ENCODE measurements around the gene IL22RA2. TPM values are rescaled to one million over a fixed set of nuclear protein-coding genes. Genes with fewer than 3 reads are reported as not detected.

The IL22RA2 gene
- polyA plus RNA-seq, 3 donors: not detected

DNA sequence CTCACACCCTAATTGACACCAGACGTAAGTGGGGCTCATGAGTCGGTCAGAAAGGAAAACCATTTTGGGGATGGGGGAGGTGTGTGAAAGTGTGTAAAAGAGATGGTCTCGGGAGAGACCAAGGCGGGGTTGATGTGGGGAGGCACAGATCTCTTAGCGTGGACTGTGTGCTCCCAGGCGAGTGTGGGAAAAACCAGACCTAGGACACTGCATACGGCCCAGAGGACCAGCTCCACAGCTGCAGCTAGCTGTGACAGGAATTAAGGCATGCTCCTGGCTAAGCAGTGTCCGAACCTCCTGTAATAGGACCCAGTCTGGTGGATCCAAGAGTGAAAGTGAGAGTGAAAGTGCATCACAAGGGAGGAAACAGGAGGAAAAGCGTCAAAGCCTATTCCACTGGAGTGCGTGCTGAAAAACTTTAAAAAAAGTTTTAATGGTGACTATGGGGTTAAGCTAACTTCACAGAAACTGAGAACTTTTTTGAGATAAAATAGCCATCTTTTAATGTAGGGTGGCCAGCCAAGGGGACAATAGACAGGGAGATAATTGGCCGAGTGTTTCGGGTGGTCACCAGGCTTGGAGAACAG lies 9.6 kb downstream of the IL22RA2 start:
- Histone ChIP-seq H3K79me2 (ENCODE audit: insufficient read depth, low read length) (no peaks in the 10 kb centered on the region), H3K4me1 (ENCODE audit: control insufficient read depth in 1 of 2, insufficient read depth in 2 of 2, low read length in 2 of 2) (peaks cover 41 to 62% of the 10 kb centered on the region in 2 donors), H3K27ac (ENCODE audit: low read depth in 1 of 2, low read length in 2 of 2) (no peak overlapping the region), H3K27me3 (ENCODE audit: control insufficient read depth in 2 of 2, insufficient read depth in 2 of 2, low read length in 2 of 2) (no peaks in the 10 kb centered on the region), H2AFZ (ENCODE audit: insufficient read depth, low read depth, low read length, poor library complexity, severe bottlenecking) (no peak overlapping the region), H3K9me3 (replicated peaks in 1 of 2; ENCODE audit: control insufficient read depth in 1 of 2, insufficient read depth in 1 of 2, low read length in 2 of 2) (peaks cover 0 to 11% of the 10 kb centered on the region in 2 donors), H3K4me2 (replicated peaks; ENCODE audit: extremely low read depth, low read length, poor library complexity, severe bottlenecking) (no peak overlapping the region), H3K36me3 (replicated peaks in 1 of 2; ENCODE audit: control insufficient read depth in 1 of 2, insufficient read depth in 2 of 2, low read length in 2 of 2) (no peaks in the 10 kb centered on the region), H3K4me3 (replicated peaks in 1 of 3; ENCODE audit: low read depth in 2 of 3, low read length in 3 of 3) (no peak overlapping the region), H4K20me1 (ENCODE audit: insufficient read depth, low read length) (no peaks in the 10 kb centered on the region), H3K9ac (ENCODE audit: insufficient read depth, low read length, poor library complexity, severe bottlenecking) (no peak overlapping the region)
- Mint-ChIP-seq H3K9me3 (peaks cover 6 to 21% (median 13%) of the 10 kb centered on the region in 7 donors), H3K4me3 (no peak overlapping the region), H3K36me3 (peaks cover 1 to 9% of the 10 kb centered on the region in 2 donors), H3K27me3 (ENCODE audit: low read depth in 3 of 3) (peaks cover 0 to 3% (median 0%) of the 10 kb centered on the region in 3 donors), H3K4me1 (peaks cover 62% of the 10 kb centered on the region), H3K27ac (peak overlapping the region in 2 of 7 donors; percentile 52 to 66)
- WGBS (ENCODE audit: insufficient coverage): 98% methylated on average over 10 of the region's 12 CpGs
- TF ChIP-seq, protein P1, sequence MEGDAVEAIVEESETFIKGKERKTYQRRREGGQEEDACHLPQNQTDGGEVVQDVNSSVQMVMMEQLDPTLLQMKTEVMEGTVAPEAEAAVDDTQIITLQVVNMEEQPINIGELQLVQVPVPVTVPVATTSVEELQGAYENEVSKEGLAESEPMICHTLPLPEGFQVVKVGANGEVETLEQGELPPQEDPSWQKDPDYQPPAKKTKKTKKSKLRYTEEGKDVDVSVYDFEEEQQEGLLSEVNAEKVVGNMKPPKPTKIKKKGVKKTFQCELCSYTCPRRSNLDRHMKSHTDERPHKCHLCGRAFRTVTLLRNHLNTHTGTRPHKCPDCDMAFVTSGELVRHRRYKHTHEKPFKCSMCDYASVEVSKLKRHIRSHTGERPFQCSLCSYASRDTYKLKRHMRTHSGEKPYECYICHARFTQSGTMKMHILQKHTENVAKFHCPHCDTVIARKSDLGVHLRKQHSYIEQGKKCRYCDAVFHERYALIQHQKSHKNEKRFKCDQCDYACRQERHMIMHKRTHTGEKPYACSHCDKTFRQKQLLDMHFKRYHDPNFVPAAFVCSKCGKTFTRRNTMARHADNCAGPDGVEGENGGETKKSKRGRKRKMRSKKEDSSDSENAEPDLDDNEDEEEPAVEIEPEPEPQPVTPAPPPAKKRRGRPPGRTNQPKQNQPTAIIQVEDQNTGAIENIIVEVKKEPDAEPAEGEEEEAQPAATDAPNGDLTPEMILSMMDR (IDR thresholded peaks at IDR 0.05): no peak
- DNase-seq: no peak
- intact Hi-C loops (cut with micrococcal nuclease): no loop called here

DNA sequence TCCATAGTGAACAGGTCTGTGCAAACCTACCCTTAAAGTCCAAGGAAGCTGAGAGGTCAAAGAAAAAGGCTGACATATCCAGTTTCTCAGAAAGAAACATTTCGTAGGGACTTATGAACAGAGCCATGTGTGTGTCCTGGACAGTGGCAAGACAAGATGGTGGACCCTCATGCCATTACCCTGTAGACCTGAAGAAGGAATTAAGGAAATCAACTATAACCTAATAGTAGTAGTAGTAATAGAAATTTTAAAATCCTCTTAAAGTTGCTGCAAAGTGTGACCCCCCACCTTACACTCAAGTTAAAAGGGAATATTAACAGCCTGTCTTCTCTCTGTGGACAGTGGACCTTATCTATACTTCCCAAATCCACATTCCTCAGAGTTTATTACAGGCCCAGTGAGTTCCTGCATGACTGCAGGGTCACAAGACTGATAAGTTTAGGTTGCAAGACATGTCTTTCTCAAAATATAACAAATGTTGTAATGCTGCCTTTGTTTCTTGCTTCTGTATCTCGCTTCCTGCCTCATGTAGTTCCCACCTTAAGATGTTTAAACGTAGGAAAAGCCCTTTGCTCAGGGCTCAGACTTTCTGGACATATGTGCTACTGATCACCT lies 10.6 kb downstream of the IL22RA2 start:
- H3K4me3 ChIP-seq (replicated peaks in 1 of 3; ENCODE audit: low read depth in 2 of 3, low read length in 3 of 3): no peak overlapping the region
- H3K4me1 Mint-ChIP-seq: peaks cover 68% of the 10 kb centered on the region
- H3K4me2 ChIP-seq (replicated peaks; ENCODE audit: extremely low read depth, low read length, poor library complexity, severe bottlenecking): no peak overlapping the region
- H3K36me3 ChIP-seq (replicated peaks in 1 of 2; ENCODE audit: control insufficient read depth in 1 of 2, insufficient read depth in 2 of 2, low read length in 2 of 2): no peaks in the 10 kb centered on the region
- no peaks in the 10 kb centered on the region for H3K79me2 ChIP-seq (ENCODE audit: insufficient read depth, low read length)
- peaks cover 0 to 11% of the 10 kb centered on the region in 2 donors for H3K9me3 ChIP-seq (replicated peaks in 1 of 2; ENCODE audit: control insufficient read depth in 1 of 2, insufficient read depth in 1 of 2, low read length in 2 of 2)
- no peaks in the 10 kb centered on the region for H4K20me1 ChIP-seq (ENCODE audit: insufficient read depth, low read length)
- H3K27ac Mint-ChIP-seq: no peak overlapping the region
- H3K36me3 Mint-ChIP-seq: peaks cover 1 to 9% of the 10 kb centered on the region in 2 donors
- no peak overlapping the region for H2AFZ ChIP-seq (ENCODE audit: insufficient read depth, low read depth, low read length, poor library complexity, severe bottlenecking)
- H3K27me3 Mint-ChIP-seq (ENCODE audit: low read depth in 3 of 3): peaks cover 2 to 4% (median 2%) of the 10 kb centered on the region in 3 donors
- intact Hi-C loops (cut with micrococcal nuclease): no loop called here
- peaks cover 45 to 69% of the 10 kb centered on the region in 2 donors for H3K4me1 ChIP-seq (ENCODE audit: control insufficient read depth in 1 of 2, insufficient read depth in 2 of 2, low read length in 2 of 2)
- WGBS (ENCODE audit: insufficient coverage): 25% methylated on average over 2 of the region's 3 CpGs
- no peak overlapping the region for H3K4me3 Mint-ChIP-seq
- no peak overlapping the region for H3K27ac ChIP-seq (ENCODE audit: low read depth in 1 of 2, low read length in 2 of 2)
- no peak for DNase-seq
- no peaks in the 10 kb centered on the region for H3K27me3 ChIP-seq (ENCODE audit: control insufficient read depth in 2 of 2, insufficient read depth in 2 of 2, low read length in 2 of 2)
- H3K9ac ChIP-seq (ENCODE audit: insufficient read depth, low read length, poor library complexity, severe bottlenecking): no peak overlapping the region
- TF ChIP-seq, protein P1 (IDR thresholded peaks at IDR 0.05): no peak
- H3K9me3 Mint-ChIP-seq: peaks cover 6 to 21% (median 13%) of the 10 kb centered on the region in 7 donors

All from CD14-positive monocyte (primary cell).